GM18502 (cell line): ENCODE measurements around the gene TDRD12.
"Not testable (repeated sequence)": the region's sequence is repeated elsewhere in the genome, so short reads cannot be mapped to it uniquely, and the experiment has no call there.

Experiments
- ATAC-seq: cut with Tn5 transposase; IDR thresholded peaks from one replicate; pipeline ENCODE4 v1.9.1; 2021; ENCODE audit warnings: mild to moderate bottlenecking; ENCODE audit not compliant: unreplicated experiment, poor library complexity

Gene TDRD12

GRCh38 chr19:32693151-32694108, 26.1 kb upstream of the TDRD12 start:
- ATAC-seq = not testable (repeated sequence)

GRCh38 chr19:32694316-32694715, 25.3 kb upstream of the TDRD12 start:
- ATAC-seq = not testable (repeated sequence)

- not testable (repeated sequence) for ATAC-seq
These were observed 24.7 kb upstream of the TDRD12 start for GRCh38 chr19:32694851-32695250.

GRCh38 chr19:32695506-32695905, 24.1 kb upstream of the TDRD12 start:
- not testable (repeated sequence) for ATAC-seq

- ATAC-seq = not testable (repeated sequence)
These were observed 22.8 kb upstream of the TDRD12 start for GRCh38 chr19:32696771-32697170.

- ATAC-seq = not testable (repeated sequence)
These were observed 19.4 kb upstream of the TDRD12 start for GRCh38 chr19:32700129-32700528.

GRCh38 chr19:32702010-32702409, 17.6 kb upstream of the TDRD12 start:
- no peak for ATAC-seq

- ATAC-seq = not testable (repeated sequence)
These were observed 15.6 kb upstream of the TDRD12 start for GRCh38 chr19:32704006-32704405.

- no peak for ATAC-seq
These were observed 11.1 kb upstream of the TDRD12 start for GRCh38 chr19:32708457-32708856.

GRCh38 chr19:32709032-32709431, 10.5 kb upstream of the TDRD12 start:
- ATAC-seq = no peak

- ATAC-seq = no peak
These were observed 7.8 kb upstream of the TDRD12 start for GRCh38 chr19:32711747-32712146.

- ATAC-seq = not testable (repeated sequence)
These were observed 3.4 kb upstream of the TDRD12 start for GRCh38 chr19:32716203-32716602.

GRCh38 chr19:32717496-32717895, 2.1 kb upstream of the TDRD12 start:
- no peak for ATAC-seq

- ATAC-seq = no peak
These were observed 1.3 kb upstream of the TDRD12 start for GRCh38 chr19:32718286-32718685.

- no peak for ATAC-seq
These were observed 809 bp downstream of the TDRD12 start for GRCh38 chr19:32720216-32720935.

GRCh38 chr19:32720936-32721250, 1.3 kb downstream of the TDRD12 start:
- no peak for ATAC-seq

GRCh38 chr19:32735936-32736335, 16.4 kb downstream of the TDRD12 start:
- ATAC-seq = no peak

- ATAC-seq = no peak
These were observed 23.5 kb downstream of the TDRD12 start for GRCh38 chr19:32743021-32743420.

GRCh38 chr19:32743447-32743846, 23.9 kb downstream of the TDRD12 start:
- ATAC-seq = no peak

GRCh38 chr19:32744555-32745325, 25.2 kb downstream of the TDRD12 start:
- ATAC-seq = no peak
